DMS79 (cell line): ENCODE results near the gene ERN1.

Source experiments
- DNase-seq: peaks from one replicate; lab custom pipeline; 2025; lab: John Stamatoyannopoulos, UW

The ERN1 gene

GRCh38 chr17:64110379-64111152, 19.4 kb downstream of the ERN1 start:
- DNase-seq: no peak

DNA sequence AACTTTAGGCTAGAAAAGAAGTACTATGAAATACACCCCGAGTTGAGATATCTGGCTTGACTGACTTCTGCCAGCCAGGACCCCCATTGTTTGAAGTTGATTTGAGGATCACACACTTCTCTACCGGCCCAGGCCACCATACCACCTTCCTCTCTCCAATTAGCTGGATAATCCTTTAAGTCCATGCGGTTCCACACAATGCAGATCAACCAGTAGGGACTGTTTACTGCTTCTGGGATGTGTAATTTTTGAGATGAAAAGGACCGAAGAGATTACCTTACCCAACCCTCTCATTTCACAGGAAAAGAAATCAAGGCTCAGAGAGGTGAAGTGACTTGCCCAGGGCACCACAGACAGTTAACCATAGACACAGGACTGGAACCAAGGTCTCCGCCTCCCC, 20.5 kb downstream of the ERN1 start:
- DNase-seq: no peak

DNA sequence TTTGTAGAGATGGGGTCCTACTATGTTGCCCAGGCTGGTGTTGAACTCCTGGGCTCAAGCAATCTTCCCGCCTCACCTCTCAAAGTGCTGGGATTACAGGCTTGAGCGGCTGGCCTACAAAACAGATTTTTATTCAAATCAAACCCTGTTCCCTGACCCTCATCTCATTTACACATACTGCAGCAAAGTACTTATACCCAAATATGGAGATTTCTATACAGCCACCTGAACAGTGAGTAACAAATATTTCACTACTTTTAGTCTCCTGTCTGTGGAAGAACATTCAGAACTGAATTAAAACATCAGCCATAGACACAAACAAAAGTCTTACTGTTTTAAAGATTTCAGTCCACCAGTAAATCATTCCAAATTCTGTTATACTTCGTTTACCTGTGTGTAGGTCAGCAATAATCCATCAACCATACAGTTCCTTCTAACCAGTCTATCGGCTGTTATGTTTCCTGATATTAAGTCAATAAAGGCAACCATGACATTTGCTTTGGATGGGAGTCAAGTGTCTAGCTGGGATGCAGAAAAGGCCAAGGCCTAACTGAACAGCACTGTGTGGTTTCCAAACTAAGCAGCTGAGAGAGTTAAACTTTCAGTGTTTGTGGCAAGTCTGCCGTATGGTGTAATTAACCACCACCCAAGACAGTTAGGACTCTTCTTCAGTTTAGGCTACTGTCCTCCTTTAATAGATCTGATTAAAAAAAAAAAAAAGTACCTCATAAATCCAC, 22.3 kb downstream of the ERN1 start:
- no peak for DNase-seq

- no peak for DNase-seq
Measured at GRCh38 chr17:64106918-64107317, 23.0 kb downstream of the ERN1 start.

DNA sequence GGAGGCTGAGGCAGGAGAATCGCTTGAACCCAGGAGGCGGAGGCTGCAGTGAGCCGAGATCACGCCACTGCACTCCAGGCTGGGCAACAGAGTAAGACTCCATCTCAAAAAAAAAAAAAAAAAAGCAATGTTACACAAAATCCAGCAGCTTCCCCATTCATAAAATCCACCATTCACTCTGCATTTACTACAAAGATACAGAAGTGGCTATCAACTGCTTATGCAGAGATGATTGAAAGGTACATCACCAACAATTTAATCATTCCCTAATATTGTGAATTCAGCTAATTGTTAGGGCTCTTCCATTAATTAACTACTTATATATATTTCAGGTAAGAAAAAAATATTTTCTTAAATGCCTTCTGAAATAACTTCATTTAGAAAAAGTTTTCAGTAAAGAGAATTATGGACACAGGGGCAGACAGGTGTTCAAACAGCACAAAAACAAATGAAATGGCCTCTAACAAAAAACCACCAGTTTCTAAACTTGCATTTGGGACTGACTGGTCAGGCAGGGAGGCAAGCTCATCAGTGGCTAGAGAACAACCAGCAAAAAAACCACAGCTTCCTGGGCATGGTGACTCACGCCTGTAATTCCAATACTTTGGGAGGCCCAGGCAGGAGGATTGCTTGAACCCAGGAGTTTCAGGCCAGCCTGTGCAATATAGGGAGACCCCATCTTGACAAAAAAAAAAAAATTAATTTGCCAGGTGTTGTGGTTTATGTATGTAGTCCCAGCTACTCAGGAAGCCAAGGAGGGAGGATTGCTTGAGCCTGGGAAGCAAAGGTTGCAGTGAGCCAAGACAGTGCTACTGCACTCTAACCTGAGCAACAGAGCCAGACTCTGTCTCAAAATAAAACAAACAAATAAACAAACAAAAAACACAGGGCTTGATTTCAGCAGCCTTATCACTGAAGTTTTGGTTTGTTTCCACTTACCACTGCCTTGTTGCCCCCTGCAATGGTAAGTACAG, 26.3 kb downstream of the ERN1 start:
- no peak for DNase-seq

DNA sequence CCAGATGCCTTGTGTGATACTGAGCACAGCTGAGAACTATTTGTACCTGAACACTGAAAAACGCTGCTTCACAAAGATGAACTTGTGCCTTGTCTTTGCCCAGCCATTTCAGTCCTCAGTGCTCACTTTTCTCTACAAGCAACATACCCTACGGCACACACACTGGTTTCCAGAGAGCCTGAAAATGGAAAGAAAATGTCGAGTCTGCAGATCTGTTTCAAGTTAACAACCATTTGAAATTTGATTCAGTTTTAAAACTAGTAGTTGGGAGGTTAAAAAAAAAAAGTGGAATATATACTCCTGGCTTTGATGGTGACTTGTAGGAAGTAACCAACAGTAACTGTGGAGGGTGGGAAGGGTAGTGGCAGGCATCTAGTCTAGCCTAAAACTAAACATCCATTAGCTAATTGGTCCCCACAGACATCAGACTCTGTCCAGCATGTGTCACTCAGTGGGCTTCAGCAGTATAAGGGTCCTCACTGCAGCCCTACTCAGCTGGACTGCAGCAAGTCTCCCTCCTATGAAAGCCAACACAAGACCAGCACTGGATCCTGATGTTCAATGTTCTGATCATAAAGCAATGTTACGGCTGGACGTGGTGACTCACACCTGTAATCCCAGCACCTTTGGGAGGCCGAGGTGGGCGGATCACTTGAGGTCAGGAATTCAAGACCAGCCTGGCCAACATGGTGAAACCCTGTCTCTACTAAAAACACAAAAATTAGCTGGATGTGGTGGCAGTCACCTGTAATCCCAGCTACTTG, 27.1 kb downstream of the ERN1 start:
- no peak for DNase-seq

GRCh38 chr17:64099543-64099942, 30.4 kb downstream of the ERN1 start:
- no peak for DNase-seq

DNA sequence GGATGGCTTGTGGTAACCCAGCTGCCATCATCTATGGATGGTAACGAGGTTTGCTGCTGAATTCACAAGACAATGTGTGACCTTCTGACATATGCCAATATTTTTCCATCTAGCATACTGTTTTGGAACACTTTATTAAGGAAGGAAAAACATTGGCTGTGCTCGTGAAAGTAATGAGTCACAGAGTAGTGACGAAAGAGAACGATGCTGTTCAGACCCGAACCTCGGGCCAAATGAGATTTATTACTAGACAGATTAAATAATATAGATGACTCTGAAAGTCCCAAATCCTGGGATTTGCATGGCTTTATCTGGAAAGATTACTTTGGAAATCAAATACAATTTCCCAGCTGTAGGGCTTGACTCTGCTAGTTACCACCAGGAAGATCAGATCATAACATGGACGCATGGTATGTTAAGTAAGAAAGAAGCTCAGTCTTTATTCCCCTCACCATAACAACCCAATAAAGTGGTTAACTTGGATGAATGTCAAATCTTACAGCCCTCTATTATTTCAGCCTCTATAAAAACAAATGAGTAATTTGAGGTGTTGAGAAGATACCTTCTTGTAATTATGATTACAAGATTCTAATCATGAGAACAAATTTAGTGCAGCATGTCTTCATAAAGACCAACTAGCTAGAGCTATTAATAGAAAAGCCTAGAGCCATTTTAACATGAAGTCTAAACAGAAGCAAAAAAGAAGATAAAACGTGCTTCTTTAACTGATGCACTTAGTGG, 32.6 kb downstream of the ERN1 start:
- no peak for DNase-seq

- no peak for DNase-seq
Measured at GRCh38 chr17:64096037-64096436, 33.9 kb downstream of the ERN1 start.

GRCh38 chr17:64095144-64095882, 34.6 kb downstream of the ERN1 start:
- peak; percentile 32 for DNase-seq

- no peak for DNase-seq
Measured at GRCh38 chr17:64094412-64094811, 35.5 kb downstream of the ERN1 start.

DNA sequence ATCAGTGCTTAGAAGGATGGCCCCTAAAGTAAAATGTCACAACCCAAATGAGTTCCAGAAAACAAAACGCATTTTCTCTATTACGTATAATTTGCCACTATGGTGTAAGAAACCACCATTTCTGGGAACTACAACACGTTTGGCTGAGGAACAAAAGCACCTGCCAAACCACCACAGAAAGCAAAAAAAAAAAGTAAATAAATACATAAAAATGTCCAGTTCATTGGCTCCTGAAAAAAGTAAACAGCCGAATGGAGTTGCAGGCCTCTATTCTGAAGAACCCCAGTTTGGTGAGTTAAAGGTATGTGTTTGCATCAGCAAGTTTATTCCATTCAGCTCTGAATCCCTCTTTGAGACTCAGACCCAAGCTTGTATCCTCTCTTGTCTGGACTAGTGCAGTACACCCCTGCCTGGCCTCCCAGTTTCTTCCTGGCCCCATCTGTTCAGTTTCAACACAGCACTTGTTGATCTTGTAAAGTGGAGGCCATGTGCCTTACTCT, 36.9 kb downstream of the ERN1 start:
- no peak for DNase-seq

- DNase-seq: no peak
Measured at GRCh38 chr17:64092113-64092512, 37.8 kb downstream of the ERN1 start.

DNA sequence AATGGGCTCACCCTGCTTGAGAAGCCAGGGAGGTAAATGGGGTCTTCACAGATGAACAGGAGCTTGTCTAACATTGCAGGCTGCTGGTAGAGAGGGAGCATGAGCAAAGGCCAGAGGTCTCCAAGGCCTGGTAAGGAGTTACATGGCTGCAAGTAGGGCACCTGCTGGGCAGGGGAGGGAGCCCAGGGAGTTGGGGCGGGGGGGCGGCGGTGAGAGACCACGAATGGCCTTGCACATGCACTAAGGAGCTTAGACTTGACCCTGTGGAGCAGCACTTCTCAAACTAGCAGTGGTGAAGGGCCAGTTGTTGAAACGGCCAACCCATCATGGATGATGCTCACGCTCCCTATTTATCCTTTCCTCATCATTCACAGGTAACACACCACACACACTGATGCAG, 38.4 kb downstream of the ERN1 start:
- DNase-seq: no peak

GRCh38 chr17:64091116-64091515, 38.8 kb downstream of the ERN1 start:
- no peak for DNase-seq

DNA sequence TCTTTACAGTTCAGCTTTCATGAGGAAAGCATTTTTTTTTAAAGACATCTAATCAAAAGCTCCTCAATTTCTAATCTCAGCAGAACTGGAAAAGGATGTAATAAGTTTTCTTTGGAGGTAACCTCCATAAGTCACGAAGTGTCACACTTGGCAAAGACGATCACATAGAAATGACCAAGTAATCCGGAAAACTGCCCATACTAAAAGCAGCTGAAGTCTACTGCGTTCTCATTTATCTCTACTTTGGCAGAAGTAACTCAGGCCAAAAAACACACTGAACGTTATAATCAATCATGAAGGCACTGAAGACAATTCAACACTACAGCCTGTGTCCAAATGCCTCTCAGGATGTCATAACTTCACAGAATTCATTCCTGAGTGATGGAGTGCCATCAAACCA, 39.8 kb downstream of the ERN1 start:
- no peak for DNase-seq

DNA sequence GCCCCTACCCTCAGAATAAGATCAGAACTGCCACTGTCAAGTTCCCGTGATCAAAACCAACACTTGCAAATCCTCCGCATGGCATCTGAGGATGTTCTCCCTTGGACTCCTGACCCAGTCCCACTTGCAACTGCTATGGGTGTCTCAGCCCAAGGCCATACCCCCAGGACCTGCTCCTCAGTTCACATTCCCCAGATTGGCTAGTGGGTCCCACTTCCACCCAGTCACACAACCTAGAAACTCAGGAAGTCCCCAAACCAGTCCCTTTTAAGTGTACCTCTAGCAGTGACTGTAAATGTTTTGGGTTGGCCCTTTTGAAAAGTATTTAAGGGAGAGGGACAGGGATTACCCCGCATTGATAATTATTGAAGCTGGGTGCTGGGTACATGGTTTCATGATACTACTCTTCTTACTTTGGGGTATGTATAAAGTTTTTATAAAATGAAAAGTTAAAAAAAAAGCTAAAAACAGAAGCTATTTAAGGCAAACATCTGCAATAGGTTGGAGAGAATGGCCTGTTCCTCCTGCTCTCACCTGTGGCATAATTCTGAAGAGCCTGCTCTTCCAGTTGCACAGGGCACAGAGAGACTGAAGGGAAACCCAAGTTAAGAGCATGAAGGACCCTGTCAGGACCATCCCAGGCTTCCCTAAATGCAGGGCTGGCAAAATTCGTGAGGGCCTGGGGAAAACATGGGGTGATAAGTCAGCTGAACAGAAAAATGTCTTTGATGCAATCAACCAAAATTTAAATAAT, 42.5 kb downstream of the ERN1 start:
- DNase-seq: no peak

GRCh38 chr17:64085650-64086005, 44.3 kb downstream of the ERN1 start:
- DNase-seq: no peak

- no peak for DNase-seq
Measured at GRCh38 chr17:64084940-64085649, 44.8 kb downstream of the ERN1 start.
